ENCODE results near the gene TMEM178B.

Gene TMEM178B

DNA sequence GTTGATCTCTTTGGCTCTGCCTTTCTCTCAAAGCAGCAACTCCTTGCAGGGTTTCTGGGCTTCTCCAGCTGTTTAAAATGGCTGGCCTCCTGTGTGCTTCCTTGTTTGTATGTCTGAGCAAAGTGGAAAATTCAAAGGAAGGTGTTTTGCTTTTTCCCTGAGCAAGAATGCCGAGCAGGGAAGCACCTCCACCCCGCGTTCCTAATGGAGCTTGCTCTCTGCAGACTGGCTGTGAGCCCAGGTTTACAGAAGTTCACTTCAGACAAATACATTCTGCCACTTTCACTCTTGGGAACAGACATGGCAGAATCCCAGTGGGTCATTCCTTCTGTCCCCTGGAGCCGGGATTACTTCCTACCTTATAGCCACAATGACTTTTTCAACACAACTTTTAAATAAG, 295.6 kb downstream of the TMEM178B start:
- H4K20me1 ChIP-seq (ENCODE audit: insufficient read depth) = no peaks in the 10 kb centered on the region
- no peak overlapping the region for H3K9ac ChIP-seq
- H2AFZ ChIP-seq (ENCODE audit: low read depth) = no peak overlapping the region
- TF ChIP-seq, protein P1, sequence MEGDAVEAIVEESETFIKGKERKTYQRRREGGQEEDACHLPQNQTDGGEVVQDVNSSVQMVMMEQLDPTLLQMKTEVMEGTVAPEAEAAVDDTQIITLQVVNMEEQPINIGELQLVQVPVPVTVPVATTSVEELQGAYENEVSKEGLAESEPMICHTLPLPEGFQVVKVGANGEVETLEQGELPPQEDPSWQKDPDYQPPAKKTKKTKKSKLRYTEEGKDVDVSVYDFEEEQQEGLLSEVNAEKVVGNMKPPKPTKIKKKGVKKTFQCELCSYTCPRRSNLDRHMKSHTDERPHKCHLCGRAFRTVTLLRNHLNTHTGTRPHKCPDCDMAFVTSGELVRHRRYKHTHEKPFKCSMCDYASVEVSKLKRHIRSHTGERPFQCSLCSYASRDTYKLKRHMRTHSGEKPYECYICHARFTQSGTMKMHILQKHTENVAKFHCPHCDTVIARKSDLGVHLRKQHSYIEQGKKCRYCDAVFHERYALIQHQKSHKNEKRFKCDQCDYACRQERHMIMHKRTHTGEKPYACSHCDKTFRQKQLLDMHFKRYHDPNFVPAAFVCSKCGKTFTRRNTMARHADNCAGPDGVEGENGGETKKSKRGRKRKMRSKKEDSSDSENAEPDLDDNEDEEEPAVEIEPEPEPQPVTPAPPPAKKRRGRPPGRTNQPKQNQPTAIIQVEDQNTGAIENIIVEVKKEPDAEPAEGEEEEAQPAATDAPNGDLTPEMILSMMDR (conservative IDR thresholded peaks at IDR 0.05; ENCODE audit: low read depth, low read length) = no peak
- no peaks in the 10 kb centered on the region for H3K79me2 ChIP-seq (ENCODE audit: insufficient read depth, low read depth)
- H3K4me1 ChIP-seq (ENCODE audit: low read depth, poor library complexity, severe bottlenecking) = no peaks in the 10 kb centered on the region
- no peaks in the 10 kb centered on the region for H3K27me3 ChIP-seq (ENCODE audit: insufficient read depth, low read depth)
- no peaks in the 10 kb centered on the region for H3K36me3 ChIP-seq (ENCODE audit: insufficient read depth)
- no peak overlapping the region for H3K4me3 ChIP-seq (IDR thresholded peaks at IDR 0.05; ENCODE audit: insufficient read depth, low read depth, low read length)
- H3K27ac ChIP-seq = no peak overlapping the region
- no peak overlapping the region for H3K4me2 ChIP-seq

DNA sequence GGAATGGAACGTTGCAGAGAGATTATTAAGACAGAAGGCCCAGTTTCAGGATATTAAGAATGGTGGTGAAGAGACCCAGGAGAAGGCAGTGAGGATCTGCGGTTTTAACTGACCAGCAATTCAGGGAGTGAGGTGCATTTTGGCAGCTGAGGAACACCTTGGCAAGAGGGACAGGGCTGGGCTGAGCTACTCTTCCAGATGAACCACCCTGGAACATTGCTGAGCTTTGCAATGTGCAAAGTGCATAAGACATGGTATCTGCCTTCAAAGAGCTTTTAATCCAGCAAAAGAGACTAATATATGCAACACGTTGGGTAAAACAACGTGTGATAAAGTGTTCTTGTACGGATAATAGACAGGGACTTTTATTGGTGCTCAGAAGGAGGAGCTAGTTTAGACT, 296.3 kb downstream of the TMEM178B start:
- Histone ChIP-seq H2AFZ (ENCODE audit: low read depth) (no peak overlapping the region), H3K36me3 (ENCODE audit: insufficient read depth) (no peaks in the 10 kb centered on the region), H3K9ac (no peak overlapping the region), H4K20me1 (ENCODE audit: insufficient read depth) (no peaks in the 10 kb centered on the region), H3K4me2 (no peak overlapping the region), H3K4me3 (IDR thresholded peaks at IDR 0.05; ENCODE audit: insufficient read depth, low read depth, low read length) (no peak overlapping the region), H3K79me2 (ENCODE audit: insufficient read depth, low read depth) (no peaks in the 10 kb centered on the region), H3K27ac (no peak overlapping the region), H3K4me1 (ENCODE audit: low read depth, poor library complexity, severe bottlenecking) (no peaks in the 10 kb centered on the region), H3K27me3 (ENCODE audit: insufficient read depth, low read depth) (no peaks in the 10 kb centered on the region)
- TF ChIP-seq, protein P1 (conservative IDR thresholded peaks at IDR 0.05; ENCODE audit: low read depth, low read length) = no peak

DNA sequence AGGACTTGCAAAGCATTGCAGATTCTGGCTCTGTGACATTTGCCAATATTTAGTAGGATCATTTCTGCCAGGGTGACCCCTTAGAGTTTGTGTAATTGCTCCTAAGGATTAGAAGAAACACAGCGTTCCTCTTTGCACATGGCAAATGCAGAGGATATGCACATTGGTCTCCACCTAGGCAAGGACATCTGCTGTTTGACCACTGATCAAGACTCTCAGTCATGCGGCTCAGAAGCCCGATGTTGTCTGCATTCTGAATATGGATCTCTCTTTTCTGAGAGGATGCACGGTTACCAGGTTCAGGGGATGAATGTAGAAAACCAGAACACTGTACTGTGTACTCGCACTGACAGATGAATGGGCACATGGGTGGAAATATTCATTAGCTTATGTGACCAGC, 296.8 kb downstream of the TMEM178B start:
- no peak overlapping the region for H3K4me2 ChIP-seq

DNA sequence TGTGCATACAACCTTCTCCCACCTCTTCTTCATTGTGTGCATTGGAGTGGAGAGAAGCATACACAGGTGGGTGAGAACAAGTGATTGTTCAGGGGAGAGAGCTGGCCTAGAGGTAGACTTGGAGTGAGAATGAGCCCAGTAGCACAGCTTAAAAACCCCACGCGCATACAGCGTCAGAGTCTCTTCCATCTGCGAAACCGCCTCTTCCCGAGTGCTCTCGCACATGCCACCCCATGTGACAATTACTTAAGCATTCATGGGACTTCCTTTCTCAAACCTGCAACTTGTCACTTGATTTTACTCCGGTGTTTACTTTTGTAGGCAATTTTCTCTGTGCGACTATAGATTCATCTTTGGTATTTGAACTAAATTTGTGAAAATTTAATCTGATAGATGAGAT, 300.6 kb downstream of the TMEM178B start:
- Histone ChIP-seq H3K27ac (no peak overlapping the region), H3K4me1 (ENCODE audit: low read depth, poor library complexity, severe bottlenecking) (no peaks in the 10 kb centered on the region), H3K4me3 (IDR thresholded peaks at IDR 0.05; ENCODE audit: insufficient read depth, low read depth, low read length) (no peak overlapping the region), H3K27me3 (ENCODE audit: insufficient read depth, low read depth) (no peaks in the 10 kb centered on the region), H3K79me2 (ENCODE audit: insufficient read depth, low read depth) (no peaks in the 10 kb centered on the region), H3K36me3 (ENCODE audit: insufficient read depth) (no peaks in the 10 kb centered on the region), H3K9ac (no peak overlapping the region), H4K20me1 (ENCODE audit: insufficient read depth) (no peaks in the 10 kb centered on the region), H2AFZ (ENCODE audit: low read depth) (no peak overlapping the region), H3K4me2 (no peak overlapping the region)
- TF ChIP-seq, protein P1 (conservative IDR thresholded peaks at IDR 0.05; ENCODE audit: low read depth, low read length) = no peak

More for the DNA sequence above, 296.8 kb downstream of the TMEM178B start:
- Histone ChIP-seq H4K20me1 (ENCODE audit: insufficient read depth) (no peaks in the 10 kb centered on the region), H3K27me3 (ENCODE audit: insufficient read depth, low read depth) (no peaks in the 10 kb centered on the region), H3K4me3 (IDR thresholded peaks at IDR 0.05; ENCODE audit: insufficient read depth, low read depth, low read length) (no peak overlapping the region), H3K9ac (no peak overlapping the region), H3K79me2 (ENCODE audit: insufficient read depth, low read depth) (no peaks in the 10 kb centered on the region), H3K4me1 (ENCODE audit: low read depth, poor library complexity, severe bottlenecking) (no peaks in the 10 kb centered on the region), H3K27ac (no peak overlapping the region), H3K36me3 (ENCODE audit: insufficient read depth) (no peaks in the 10 kb centered on the region), H2AFZ (ENCODE audit: low read depth) (no peak overlapping the region)
- TF ChIP-seq, protein P1 (conservative IDR thresholded peaks at IDR 0.05; ENCODE audit: low read depth, low read length) = no peak
